Kidney (tissue), 14 donors: ENCODE data around the gene TCIRG1. TPM values are rescaled to one million over a fixed set of nuclear protein-coding genes. Genes with fewer than 3 reads are reported as not detected.

Experiments used
- DNase-seq, 5 donors: peaks; one replicate each; pipeline ENCODE4 v3.0.0-alpha.2; 2013 to 2020
- FAIRE-seq: peaks from 2 replicates; lab custom pipeline; 2012; peaks lifted over from hg19 to GRCh38; lab: Jason Lieb, UNC
- H3K27ac ChIP-seq, 2 donors: one replicate each; pipeline ENCODE4 v1.7.0; 2013; ENCODE audit warnings: low read depth in 2 of 2, low read length in 2 of 2, inconsistent platforms in 1 of 2
- H3K27me3 ChIP-seq: one replicate; pipeline ENCODE4 v1.7.1; 2013; ENCODE audit warnings: low read length, inconsistent platforms; ENCODE audit not compliant: control insufficient read depth, insufficient read depth
- H3K36me3 ChIP-seq, 3 donors: one replicate each; pipeline versions ENCODE4 v1.7.0 to v1.7.1; 2013; ENCODE audit warnings: low read length in 3 of 3, control low read depth in 1 of 3, inconsistent platforms in 1 of 3; ENCODE audit not compliant: insufficient read depth in 3 of 3, control insufficient read depth in 2 of 3
- H3K4me1 ChIP-seq, 3 donors: one replicate each; pipeline versions ENCODE4 v1.7.0 to v1.7.1; 2013; ENCODE audit warnings: low read length in 3 of 3, inconsistent platforms in 1 of 3, low read depth in 1 of 3; ENCODE audit not compliant: control insufficient read depth in 2 of 3, insufficient read depth in 2 of 3
- H3K4me3 ChIP-seq, 3 donors: one replicate each; pipeline versions ENCODE4 v1.7.0 to v1.8.1; 2013; ENCODE audit warnings: low read length in 3 of 3, control low read depth in 1 of 3, inconsistent platforms in 1 of 3
- H3K9ac ChIP-seq, 3 donors: one replicate each; pipeline versions ENCODE4 v1.7.0 to v1.7.1; 2013; ENCODE audit warnings: low read length in 3 of 3, control low read depth in 1 of 3, inconsistent platforms in 1 of 3
- H3K9me3 ChIP-seq, 3 donors: one replicate each; pipeline versions ENCODE4 v1.7.0 to v1.7.1; 2013; ENCODE audit warnings: low read length in 3 of 3, control low read depth in 1 of 3, inconsistent platforms in 1 of 3; ENCODE audit not compliant: control insufficient read depth in 2 of 3, insufficient read depth in 1 of 3
- intact Hi-C: fragments of 100-400 bp; cut with DNase I; formaldehyde crosslinking; loops from one replicate; pipeline ENCODE4 v1.11.1; 2022
- polyA plus RNA-seq: library from polyadenylated mRNA; stranded (reverse); fragments of 350-450 nt; fragmentation: Illumina TruSeq; extraction: RNeasy Lipid Tissue Mini Kit (QIAGEN cat#74804); gene quantifications from one replicate; pipeline ENCODE4 v1.2.3, GENCODE V29; 2014; ENCODE audit warnings: low read depth, low replicate concordance; ENCODE audit not compliant: insufficient read depth
- total RNA-seq: library from RNA; stranded (reverse); fragmentation: NEBNext Ultra II Directional; extraction: Animal tissue kit (Norgen Biotek cat#: 25700); gene quantifications from one replicate; pipeline ENCODE4 v1.2.1, GENCODE V29; 2021
- TF ChIP-seq, protein P1 (sequence below): IDR thresholded peaks from 3 replicates; pipeline ENCODE4 v1.5.1; 2012; ENCODE audit warnings: mild to moderate bottlenecking, moderate library complexity, borderline replicate concordance; ENCODE audit not compliant: insufficient read depth; ENCODE audit errors: extremely low read depth
- donor health status: control.
- donor health status: control.
- donor health status: control.
- donor health status: control.
- donor health status: control.
- donor health status: DM: yes; HTN: yes; CAD: no.
- donor health status: Normal renal cell carcinoma (clear cell type).

TCIRG1 gene
- total and polyA plus RNA-seq, 2 donors from 2014 or later, result 36.3 to 97.1 TPM

DNA sequence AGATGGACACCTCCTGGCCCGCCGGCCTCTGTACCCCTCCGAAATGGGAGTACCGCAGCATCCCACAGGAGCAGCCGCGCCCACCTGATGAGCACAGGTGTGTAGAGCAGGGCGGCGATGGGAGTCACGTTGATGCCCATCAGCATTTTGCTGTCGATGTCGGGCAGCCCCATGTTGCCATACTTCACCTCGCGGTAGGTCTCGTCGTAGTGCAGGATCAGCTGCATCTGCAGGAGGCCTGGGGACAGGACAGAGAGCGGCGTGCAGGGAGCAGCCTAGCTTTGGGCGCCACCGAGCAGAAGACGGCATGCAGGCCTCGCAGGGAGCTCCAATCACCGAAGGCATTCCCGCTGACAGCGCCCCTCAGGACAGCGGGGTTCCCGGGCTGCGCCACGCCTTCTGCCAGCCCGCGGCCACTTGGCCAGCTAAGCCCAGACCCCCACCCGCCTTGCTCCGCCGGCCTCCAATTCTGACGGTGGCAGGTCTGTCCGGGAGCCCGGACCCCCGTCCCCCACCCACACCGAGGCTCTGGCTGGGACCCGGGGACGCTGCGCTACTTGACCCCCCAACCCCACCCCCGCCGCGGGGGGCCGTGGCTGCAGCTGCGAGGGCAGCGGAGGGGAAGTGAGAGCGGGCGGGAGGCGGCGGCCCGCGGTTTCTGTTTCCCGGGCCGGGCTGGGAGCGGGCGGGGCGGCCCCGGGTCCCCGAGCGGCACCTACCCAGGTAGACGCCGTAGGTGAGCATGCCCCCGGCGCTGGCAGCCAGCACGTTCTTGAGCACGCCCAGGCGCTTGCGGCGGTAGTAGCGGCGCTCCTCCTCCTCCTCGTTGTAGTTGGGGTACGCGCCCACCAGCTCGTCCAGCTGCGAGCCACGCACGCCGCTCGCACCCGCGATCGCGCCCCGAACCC lies 35.6 kb upstream of the TCIRG1 start:
- peak overlapping the region in 2 of 3 donors; percentile 14 to 54 for H3K4me3 ChIP-seq
- H3K27me3 ChIP-seq, result no peaks in the 10 kb centered on the region
- intact Hi-C loops, result no loop called here
- no peak overlapping the region for H3K9ac ChIP-seq
- H3K27ac ChIP-seq, result no peak overlapping the region
- H3K36me3 ChIP-seq, result no peaks in the 10 kb centered on the region
- peak in 3 of 5 donors; percentile 44 to 89 (median 74) for DNase-seq
- FAIRE-seq, result no peak
- H3K4me1 ChIP-seq, result peaks cover 0 to 5% (median 0%) of the 10 kb centered on the region in 3 donors
- TF ChIP-seq, protein P1, sequence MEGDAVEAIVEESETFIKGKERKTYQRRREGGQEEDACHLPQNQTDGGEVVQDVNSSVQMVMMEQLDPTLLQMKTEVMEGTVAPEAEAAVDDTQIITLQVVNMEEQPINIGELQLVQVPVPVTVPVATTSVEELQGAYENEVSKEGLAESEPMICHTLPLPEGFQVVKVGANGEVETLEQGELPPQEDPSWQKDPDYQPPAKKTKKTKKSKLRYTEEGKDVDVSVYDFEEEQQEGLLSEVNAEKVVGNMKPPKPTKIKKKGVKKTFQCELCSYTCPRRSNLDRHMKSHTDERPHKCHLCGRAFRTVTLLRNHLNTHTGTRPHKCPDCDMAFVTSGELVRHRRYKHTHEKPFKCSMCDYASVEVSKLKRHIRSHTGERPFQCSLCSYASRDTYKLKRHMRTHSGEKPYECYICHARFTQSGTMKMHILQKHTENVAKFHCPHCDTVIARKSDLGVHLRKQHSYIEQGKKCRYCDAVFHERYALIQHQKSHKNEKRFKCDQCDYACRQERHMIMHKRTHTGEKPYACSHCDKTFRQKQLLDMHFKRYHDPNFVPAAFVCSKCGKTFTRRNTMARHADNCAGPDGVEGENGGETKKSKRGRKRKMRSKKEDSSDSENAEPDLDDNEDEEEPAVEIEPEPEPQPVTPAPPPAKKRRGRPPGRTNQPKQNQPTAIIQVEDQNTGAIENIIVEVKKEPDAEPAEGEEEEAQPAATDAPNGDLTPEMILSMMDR, result no peak
- no peaks in the 10 kb centered on the region for H3K9me3 ChIP-seq

GRCh38 chr11:68003846-68004550 lies 34.8 kb upstream of the TCIRG1 start, which contains the start of gene UNC93B1:
UNC93B1 (minus strand) TSS chr11:68004097; CDS start chr11:68004043, 54 bp downstream.
- Histone ChIP-seq H3K4me1 (peaks cover 0 to 9% (median 0%) of the 10 kb centered on the region in 3 donors), H3K36me3 (no peaks in the 10 kb centered on the region), H3K27ac (no peak within 1 kb of the TSS), H3K9me3 (no peaks in the 10 kb centered on the region), H3K27me3 (no peaks in the 10 kb centered on the region), H3K4me3 (peak within 1 kb of the TSS in 2 of 3 donors; percentile 50 to 54), H3K9ac (peak within 1 kb of the TSS in 2 of 3 donors; percentile 10 to 46)
- FAIRE-seq (no peak), DNase-seq (peak; percentile 79 to 97 (median 88))
- TF ChIP-seq, protein P1, result no peak
- intact Hi-C loops, result no loop called here

- peak in 1 of 5 donors; percentile 41 for DNase-seq
- intact Hi-C loops, result no loop called here
- Histone ChIP-seq H3K4me1 (peaks cover 0 to 9% (median 0%) of the 10 kb centered on the region in 3 donors), H3K4me3 (peak overlapping the region in 1 of 3 donors; percentile 47), H3K36me3 (no peaks in the 10 kb centered on the region), H3K9me3 (no peaks in the 10 kb centered on the region), H3K27ac (no peak overlapping the region), H3K27me3 (no peaks in the 10 kb centered on the region), H3K9ac (peak overlapping the region in 1 of 3 donors; percentile 46)
- no peak for FAIRE-seq
- TF ChIP-seq, protein P1, result no peak
Measured at GRCh38 chr11:68004551-68005335, 34.1 kb upstream of the TCIRG1 start.
